Measurements from ENCODE around the gene CAPN9. TPM values are rescaled to one million over a fixed set of nuclear protein-coding genes. Genes with fewer than 3 reads are reported as not detected.

Gene CAPN9
- total and polyA plus RNA-seq, 9 donors = 0.34 to 1.5 (median 0.67) TPM

DNA sequence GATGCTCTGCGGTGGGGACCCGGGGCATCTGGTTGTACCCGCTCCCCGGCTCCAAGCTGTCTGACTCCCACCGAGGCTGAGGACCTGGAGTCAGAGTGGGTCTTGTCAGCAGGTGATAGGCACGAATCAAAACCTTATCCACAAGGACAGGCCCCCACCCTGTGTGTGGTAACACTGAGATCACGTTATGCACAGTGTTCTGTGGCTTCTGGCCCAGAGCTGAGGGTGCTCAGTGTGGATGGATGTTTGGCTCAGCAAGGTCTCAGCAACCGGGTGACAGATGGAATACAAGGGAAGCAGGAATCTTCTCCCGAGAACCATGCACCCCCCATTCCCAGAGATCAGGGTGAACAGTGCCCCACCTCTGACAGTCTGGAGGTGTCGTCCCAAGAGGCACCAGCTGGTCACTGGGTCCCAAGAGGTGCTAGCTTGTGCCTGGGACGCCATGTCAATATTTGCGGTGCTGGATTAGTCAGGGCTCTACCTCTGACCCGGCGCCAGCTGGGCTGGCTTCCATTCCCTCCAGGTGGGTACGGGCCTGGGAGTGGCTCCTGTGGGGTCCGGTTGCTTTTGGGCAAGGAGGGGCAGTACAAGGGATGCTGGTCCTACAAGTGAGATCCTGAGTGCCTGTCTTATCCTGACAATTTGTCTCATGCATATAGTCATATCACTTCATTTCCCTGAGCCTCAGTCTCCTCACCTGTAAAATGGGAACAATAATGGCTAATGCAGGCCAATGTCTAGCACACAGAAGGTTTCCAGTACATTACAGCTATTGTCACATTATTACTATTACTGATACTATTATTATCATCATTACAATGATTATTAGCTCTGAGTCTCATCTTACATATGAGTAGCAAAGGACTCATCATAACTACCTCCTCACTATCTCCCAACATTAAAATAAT is 957 bp downstream of the CAPN9 start:
- Histone ChIP-seq H3K9me3 (replicated peaks; ENCODE audit: control insufficient read depth, low read depth, low read length) (no peaks in the 10 kb centered on the region), H3K27ac (ENCODE audit: low read length) (no peak overlapping the region), H3K27me3 (ENCODE audit: control insufficient read depth, insufficient read depth, low read length) (no peaks in the 10 kb centered on the region), H3K4me1 (ENCODE audit: control insufficient read depth, insufficient read depth, low read length) (peaks cover 38% of the 10 kb centered on the region), H3K4me3 (ENCODE audit: low read length) (no peak overlapping the region), H3K36me3 (ENCODE audit: control insufficient read depth, insufficient read depth, low read length) (no peaks in the 10 kb centered on the region)
- no peak for DNase-seq
- WGBS (ENCODE audit: insufficient coverage) = 67% methylated on average over 8 of the region's 16 CpGs

DNA sequence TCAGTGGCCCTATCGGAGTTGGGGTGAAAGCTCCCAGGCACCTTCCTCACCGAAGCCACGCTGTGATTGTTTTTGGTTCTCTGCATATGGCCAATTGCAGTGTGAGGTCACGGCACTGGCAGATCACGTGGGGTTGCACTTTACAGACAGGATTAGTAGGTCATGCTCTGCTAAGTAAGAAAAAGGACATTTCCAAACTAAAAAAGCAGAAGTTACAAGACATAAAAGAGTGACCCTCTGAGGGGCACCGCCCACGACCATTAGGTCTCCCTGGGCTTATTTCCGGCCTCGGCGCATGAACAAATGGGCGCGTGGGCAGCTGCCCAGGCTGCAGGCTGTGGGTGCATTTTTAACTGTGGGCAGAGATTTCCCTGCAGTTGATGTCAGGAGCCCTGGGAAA is 2.0 kb downstream of the CAPN9 start:
- Histone ChIP-seq H3K27ac (ENCODE audit: low read length) (no peak overlapping the region), H3K27me3 (ENCODE audit: control insufficient read depth, insufficient read depth, low read length) (no peaks in the 10 kb centered on the region), H3K4me3 (ENCODE audit: low read length) (no peak overlapping the region), H3K4me1 (ENCODE audit: control insufficient read depth, insufficient read depth, low read length) (peaks cover 47% of the 10 kb centered on the region), H3K36me3 (ENCODE audit: control insufficient read depth, insufficient read depth, low read length) (no peaks in the 10 kb centered on the region), H3K9me3 (replicated peaks; ENCODE audit: control insufficient read depth, low read depth, low read length) (no peaks in the 10 kb centered on the region)
- WGBS (ENCODE audit: insufficient coverage) = 55% methylated on average over 8 of the region's 12 CpGs
- DNase-seq = no peak

- no peaks in the 10 kb centered on the region for H3K27me3 ChIP-seq (ENCODE audit: control insufficient read depth, insufficient read depth, low read length)
- 63% methylated on average over 2 of the region's 3 CpGs for WGBS (ENCODE audit: insufficient coverage)
- DNase-seq = no peak
These were observed 2.4 kb downstream of the CAPN9 start for GRCh38 chr1:230749635-230750034.

DNA sequence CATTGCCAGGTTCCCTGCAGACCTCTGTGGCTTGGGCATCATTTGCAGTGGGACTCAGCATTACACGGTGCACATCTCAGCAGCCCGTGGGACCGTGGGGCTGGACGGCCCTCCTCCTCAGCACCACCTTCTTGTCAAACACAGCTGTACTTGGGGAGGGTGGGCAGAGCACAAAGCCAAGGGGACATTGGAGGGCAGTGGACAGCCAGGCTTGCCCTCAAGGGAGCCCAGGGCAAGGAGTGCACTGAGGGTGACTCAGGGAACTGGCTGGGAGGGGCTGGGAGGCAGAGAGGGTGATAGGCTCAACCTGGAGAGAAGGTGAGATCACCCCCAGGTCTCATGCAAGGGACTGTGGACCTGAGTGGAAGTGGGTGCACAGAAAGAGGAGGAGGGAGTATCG is 3.4 kb downstream of the CAPN9 start:
- Histone ChIP-seq H3K27me3 (ENCODE audit: control insufficient read depth, insufficient read depth, low read length) (no peaks in the 10 kb centered on the region), H3K4me1 (ENCODE audit: control insufficient read depth, insufficient read depth, low read length) (peaks cover 55% of the 10 kb centered on the region), H3K27ac (ENCODE audit: low read length) (no peak overlapping the region), H3K9me3 (replicated peaks; ENCODE audit: control insufficient read depth, low read depth, low read length) (no peaks in the 10 kb centered on the region), H3K36me3 (ENCODE audit: control insufficient read depth, insufficient read depth, low read length) (no peaks in the 10 kb centered on the region), H3K4me3 (ENCODE audit: low read length) (no peak overlapping the region)
- WGBS (ENCODE audit: insufficient coverage) = 62% methylated on average over 4 of the region's 5 CpGs
- DNase-seq = no peak

More at GRCh38 chr1:230749635-230750034, 2.4 kb downstream of the CAPN9 start:
- no peaks in the 10 kb centered on the region for H3K36me3 ChIP-seq (ENCODE audit: control insufficient read depth, insufficient read depth, low read length)
- H3K4me1 ChIP-seq (ENCODE audit: control insufficient read depth, insufficient read depth, low read length) = peaks cover 47% of the 10 kb centered on the region
- H3K27ac ChIP-seq (ENCODE audit: low read length) = no peak overlapping the region
- no peak overlapping the region for H3K4me3 ChIP-seq (ENCODE audit: low read length)
- no peaks in the 10 kb centered on the region for H3K9me3 ChIP-seq (replicated peaks; ENCODE audit: control insufficient read depth, low read depth, low read length)

GRCh38 chr1:230750986-230751625 is 3.9 kb downstream of the CAPN9 start:
- DNase-seq = no peak
- Histone ChIP-seq H3K27me3 (ENCODE audit: control insufficient read depth, insufficient read depth, low read length) (no peaks in the 10 kb centered on the region), H3K9me3 (replicated peaks; ENCODE audit: control insufficient read depth, low read depth, low read length) (no peaks in the 10 kb centered on the region), H3K36me3 (ENCODE audit: control insufficient read depth, insufficient read depth, low read length) (no peaks in the 10 kb centered on the region), H3K4me3 (ENCODE audit: low read length) (no peak overlapping the region), H3K27ac (ENCODE audit: low read length) (no peak overlapping the region), H3K4me1 (ENCODE audit: control insufficient read depth, insufficient read depth, low read length) (peaks cover 55% of the 10 kb centered on the region)
- WGBS (ENCODE audit: insufficient coverage) = 70% methylated on average over 6 of the region's 6 CpGs

- Histone ChIP-seq H3K4me1 (ENCODE audit: control insufficient read depth, insufficient read depth, low read length) (peaks cover 55% of the 10 kb centered on the region), H3K36me3 (ENCODE audit: control insufficient read depth, insufficient read depth, low read length) (no peaks in the 10 kb centered on the region), H3K9me3 (replicated peaks; ENCODE audit: control insufficient read depth, low read depth, low read length) (no peaks in the 10 kb centered on the region), H3K4me3 (ENCODE audit: low read length) (no peak overlapping the region), H3K27ac (ENCODE audit: low read length) (peak overlapping the region; percentile 90), H3K27me3 (ENCODE audit: control insufficient read depth, insufficient read depth, low read length) (no peaks in the 10 kb centered on the region)
- 67% methylated on average over 5 of the region's 6 CpGs for WGBS (ENCODE audit: insufficient coverage)
- peak; percentile 75 for DNase-seq
These were observed 5.2 kb downstream of the CAPN9 start for GRCh38 chr1:230752407-230752806.

DNA sequence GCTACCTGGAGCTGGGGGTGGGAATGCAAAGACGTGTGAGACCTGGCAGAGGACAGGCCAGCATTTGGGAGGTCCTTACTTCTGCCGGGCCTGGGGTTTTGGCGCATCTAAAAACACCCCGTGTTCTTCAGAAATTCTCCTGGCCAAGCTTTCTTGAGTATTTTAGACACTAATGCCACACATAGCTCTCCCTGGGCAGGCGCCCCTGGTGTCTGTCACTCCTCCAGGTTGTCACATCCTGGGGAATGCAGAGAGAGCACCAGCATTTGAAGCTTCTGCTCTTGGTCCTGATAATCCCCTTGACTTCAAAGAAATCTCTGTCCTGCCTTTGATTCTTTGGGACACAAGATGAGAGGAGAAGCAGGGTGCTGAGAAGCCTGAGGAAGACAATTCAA is 6.0 kb downstream of the CAPN9 start:
- H3K4me3 ChIP-seq (ENCODE audit: low read length) = no peak overlapping the region
- no peaks in the 10 kb centered on the region for H3K9me3 ChIP-seq (replicated peaks; ENCODE audit: control insufficient read depth, low read depth, low read length)
- 49% methylated on average over 5 of the region's 5 CpGs for WGBS (ENCODE audit: insufficient coverage)
- peak overlapping the region; percentile 90 for H3K27ac ChIP-seq (ENCODE audit: low read length)
- H3K4me1 ChIP-seq (ENCODE audit: control insufficient read depth, insufficient read depth, low read length) = peaks cover 61% of the 10 kb centered on the region
- H3K36me3 ChIP-seq (ENCODE audit: control insufficient read depth, insufficient read depth, low read length) = no peaks in the 10 kb centered on the region
- DNase-seq = no peak
- no peaks in the 10 kb centered on the region for H3K27me3 ChIP-seq (ENCODE audit: control insufficient read depth, insufficient read depth, low read length)

DNA sequence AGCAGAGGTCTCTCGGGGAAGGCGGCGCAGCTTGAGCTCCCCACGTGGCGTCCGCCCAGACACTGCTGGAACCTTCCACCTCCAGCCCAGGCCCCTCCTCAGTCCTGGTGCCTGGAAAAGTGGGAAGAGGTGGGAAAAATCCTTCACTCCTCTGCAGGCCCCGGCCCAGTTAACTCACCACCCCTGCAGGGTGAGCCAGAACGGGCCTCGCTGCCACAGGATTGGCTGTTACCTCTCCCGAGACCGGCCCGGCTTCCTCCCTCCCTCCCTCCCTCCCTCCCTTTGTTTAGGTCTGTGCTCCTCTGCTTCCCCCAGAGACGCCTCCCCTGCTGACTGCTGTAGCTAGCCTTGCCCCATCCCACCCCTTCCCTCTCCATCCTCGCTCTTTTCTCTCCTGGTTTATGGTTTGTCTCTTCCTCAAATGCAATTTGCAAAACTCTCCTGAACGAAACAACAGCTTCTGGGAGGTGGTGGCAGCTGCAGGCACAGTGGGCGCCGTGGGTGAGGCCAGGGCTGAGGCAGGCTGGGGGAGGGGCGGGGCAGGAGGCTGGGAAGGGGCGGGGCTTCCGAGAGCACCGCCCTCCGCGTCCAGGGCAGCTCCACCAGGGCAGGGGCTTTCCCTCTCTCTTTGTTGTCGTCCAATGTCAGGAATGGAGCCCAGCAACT is 6.5 kb downstream of the CAPN9 start:
- Histone ChIP-seq H3K9me3 (replicated peaks; ENCODE audit: control insufficient read depth, low read depth, low read length) (no peaks in the 10 kb centered on the region), H3K4me1 (ENCODE audit: control insufficient read depth, insufficient read depth, low read length) (peaks cover 67% of the 10 kb centered on the region), H3K4me3 (ENCODE audit: low read length) (no peak overlapping the region), H3K27ac (ENCODE audit: low read length) (peak overlapping the region; percentile 90), H3K27me3 (ENCODE audit: control insufficient read depth, insufficient read depth, low read length) (no peaks in the 10 kb centered on the region), H3K36me3 (ENCODE audit: control insufficient read depth, insufficient read depth, low read length) (no peaks in the 10 kb centered on the region)
- DNase-seq = peak; percentile 54
- WGBS (ENCODE audit: insufficient coverage) = 2% methylated on average over 7 of the region's 24 CpGs

DNA sequence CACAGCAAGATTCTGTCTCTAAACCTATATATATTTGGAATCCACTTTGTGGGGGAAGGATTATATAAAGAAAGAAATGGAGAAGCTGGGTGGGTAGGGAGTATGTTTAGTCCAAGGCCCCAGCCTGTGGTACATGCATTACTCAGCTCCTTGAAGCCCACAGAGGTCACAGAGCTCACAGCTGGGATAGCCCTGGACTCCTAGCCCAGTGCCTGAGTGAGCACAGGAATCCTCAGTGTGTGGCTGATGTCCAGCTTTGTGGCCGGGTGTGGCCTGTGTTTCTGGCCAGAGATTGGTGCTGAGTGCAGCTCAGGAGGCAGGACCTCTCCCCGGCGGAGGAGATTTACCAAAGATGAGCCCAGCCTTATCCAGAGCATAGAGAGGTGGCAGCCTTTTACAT is 7.6 kb downstream of the CAPN9 start:
- 54% methylated on average over 2 of the region's 3 CpGs for WGBS (ENCODE audit: insufficient coverage)
- peak overlapping the region; percentile 15 for H3K27ac ChIP-seq (ENCODE audit: low read length)
- H3K4me1 ChIP-seq (ENCODE audit: control insufficient read depth, insufficient read depth, low read length) = peaks cover 66% of the 10 kb centered on the region
- no peaks in the 10 kb centered on the region for H3K36me3 ChIP-seq (ENCODE audit: control insufficient read depth, insufficient read depth, low read length)
- no peaks in the 10 kb centered on the region for H3K27me3 ChIP-seq (ENCODE audit: control insufficient read depth, insufficient read depth, low read length)
- no peak overlapping the region for H3K4me3 ChIP-seq (ENCODE audit: low read length)
- H3K9me3 ChIP-seq (replicated peaks; ENCODE audit: control insufficient read depth, low read depth, low read length) = no peaks in the 10 kb centered on the region
- peak; percentile 51 for DNase-seq

All from muscle of leg (tissue), 11 donors.